ENCODE data around the gene CRYBG3. TPM values are rescaled to one million over a fixed set of nuclear protein-coding genes. Genes with fewer than 3 reads are reported as not detected.

CRYBG3 gene
- total RNA-seq, 1 donor from 2014 or later = 18.5 TPM

DNA sequence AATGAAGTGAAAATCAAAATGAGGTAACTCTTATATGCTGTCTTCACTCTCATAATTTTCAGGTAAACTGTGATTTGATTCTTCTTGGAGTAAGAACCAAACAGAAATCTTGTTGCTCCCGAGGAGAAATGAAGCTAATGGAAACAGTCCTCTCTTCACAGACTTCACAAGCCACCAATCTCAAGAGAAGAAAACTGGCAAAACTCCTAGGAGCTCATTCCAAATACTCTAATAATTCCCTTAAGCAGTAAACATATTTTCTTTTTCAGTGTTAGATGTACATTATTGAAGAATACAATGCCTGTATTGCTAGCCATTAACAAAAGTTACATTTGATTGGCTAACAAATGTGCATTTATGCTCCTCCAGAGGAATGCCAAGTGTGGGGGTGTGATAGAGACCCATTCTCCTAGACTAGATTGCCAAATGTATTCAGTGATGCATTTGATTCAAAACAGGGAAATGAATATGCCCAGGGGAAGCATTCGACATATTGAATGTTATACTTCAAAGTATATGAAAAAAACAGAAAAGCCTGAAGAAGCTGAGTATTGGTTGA, 162.2 kb downstream of the CRYBG3 start:
- H3K9me3 Mint-ChIP-seq (ENCODE audit: unreplicated experiment) = no peaks in the 10 kb centered on the region
- H3K27me3 Mint-ChIP-seq (ENCODE audit: unreplicated experiment) = no peaks in the 10 kb centered on the region
- H3K36me3 Mint-ChIP-seq (ENCODE audit: low read depth, unreplicated experiment) = no peaks in the 10 kb centered on the region
- TF ChIP-seq, protein P1, sequence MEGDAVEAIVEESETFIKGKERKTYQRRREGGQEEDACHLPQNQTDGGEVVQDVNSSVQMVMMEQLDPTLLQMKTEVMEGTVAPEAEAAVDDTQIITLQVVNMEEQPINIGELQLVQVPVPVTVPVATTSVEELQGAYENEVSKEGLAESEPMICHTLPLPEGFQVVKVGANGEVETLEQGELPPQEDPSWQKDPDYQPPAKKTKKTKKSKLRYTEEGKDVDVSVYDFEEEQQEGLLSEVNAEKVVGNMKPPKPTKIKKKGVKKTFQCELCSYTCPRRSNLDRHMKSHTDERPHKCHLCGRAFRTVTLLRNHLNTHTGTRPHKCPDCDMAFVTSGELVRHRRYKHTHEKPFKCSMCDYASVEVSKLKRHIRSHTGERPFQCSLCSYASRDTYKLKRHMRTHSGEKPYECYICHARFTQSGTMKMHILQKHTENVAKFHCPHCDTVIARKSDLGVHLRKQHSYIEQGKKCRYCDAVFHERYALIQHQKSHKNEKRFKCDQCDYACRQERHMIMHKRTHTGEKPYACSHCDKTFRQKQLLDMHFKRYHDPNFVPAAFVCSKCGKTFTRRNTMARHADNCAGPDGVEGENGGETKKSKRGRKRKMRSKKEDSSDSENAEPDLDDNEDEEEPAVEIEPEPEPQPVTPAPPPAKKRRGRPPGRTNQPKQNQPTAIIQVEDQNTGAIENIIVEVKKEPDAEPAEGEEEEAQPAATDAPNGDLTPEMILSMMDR (IDR thresholded peaks at IDR 0.05; ENCODE audit: unreplicated experiment) = no peak
- H3K4me3 Mint-ChIP-seq (ENCODE audit: unreplicated experiment) = no peak overlapping the region
- H3K4me1 Mint-ChIP-seq (ENCODE audit: unreplicated experiment) = peaks cover 3% of the 10 kb centered on the region
- no peak overlapping the region for H3K27ac Mint-ChIP-seq (ENCODE audit: unreplicated experiment)
- no peak for DNase-seq (ENCODE audit: low spot score)

DNA sequence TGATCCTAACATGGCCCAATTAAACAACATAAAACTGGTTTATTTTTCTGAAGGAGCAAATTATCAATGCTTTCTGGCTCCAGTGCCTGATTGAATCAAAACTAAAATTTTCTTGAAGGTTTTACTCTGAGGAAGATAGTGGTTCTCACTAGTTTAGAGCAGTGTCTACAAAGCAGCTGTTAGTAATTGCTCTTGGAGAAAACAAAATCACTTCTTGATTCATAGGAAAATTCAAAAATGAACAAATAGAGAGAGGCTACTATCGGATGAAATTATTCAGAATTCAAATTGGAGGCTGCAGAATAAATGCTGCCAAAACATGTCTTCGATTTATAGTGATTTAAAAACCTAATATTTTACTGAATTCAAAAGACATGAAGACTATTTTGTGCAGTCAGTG, 165.5 kb downstream of the CRYBG3 start:
- Mint-ChIP-seq H3K36me3 (ENCODE audit: low read depth, unreplicated experiment) (no peaks in the 10 kb centered on the region), H3K9me3 (ENCODE audit: unreplicated experiment) (no peaks in the 10 kb centered on the region), H3K4me3 (ENCODE audit: unreplicated experiment) (no peak overlapping the region), H3K4me1 (ENCODE audit: unreplicated experiment) (peaks cover 12% of the 10 kb centered on the region), H3K27ac (ENCODE audit: unreplicated experiment) (no peak overlapping the region), H3K27me3 (ENCODE audit: unreplicated experiment) (no peaks in the 10 kb centered on the region)
- TF ChIP-seq, protein P1 (IDR thresholded peaks at IDR 0.05; ENCODE audit: unreplicated experiment) = no peak
- DNase-seq (ENCODE audit: low spot score) = no peak

DNA sequence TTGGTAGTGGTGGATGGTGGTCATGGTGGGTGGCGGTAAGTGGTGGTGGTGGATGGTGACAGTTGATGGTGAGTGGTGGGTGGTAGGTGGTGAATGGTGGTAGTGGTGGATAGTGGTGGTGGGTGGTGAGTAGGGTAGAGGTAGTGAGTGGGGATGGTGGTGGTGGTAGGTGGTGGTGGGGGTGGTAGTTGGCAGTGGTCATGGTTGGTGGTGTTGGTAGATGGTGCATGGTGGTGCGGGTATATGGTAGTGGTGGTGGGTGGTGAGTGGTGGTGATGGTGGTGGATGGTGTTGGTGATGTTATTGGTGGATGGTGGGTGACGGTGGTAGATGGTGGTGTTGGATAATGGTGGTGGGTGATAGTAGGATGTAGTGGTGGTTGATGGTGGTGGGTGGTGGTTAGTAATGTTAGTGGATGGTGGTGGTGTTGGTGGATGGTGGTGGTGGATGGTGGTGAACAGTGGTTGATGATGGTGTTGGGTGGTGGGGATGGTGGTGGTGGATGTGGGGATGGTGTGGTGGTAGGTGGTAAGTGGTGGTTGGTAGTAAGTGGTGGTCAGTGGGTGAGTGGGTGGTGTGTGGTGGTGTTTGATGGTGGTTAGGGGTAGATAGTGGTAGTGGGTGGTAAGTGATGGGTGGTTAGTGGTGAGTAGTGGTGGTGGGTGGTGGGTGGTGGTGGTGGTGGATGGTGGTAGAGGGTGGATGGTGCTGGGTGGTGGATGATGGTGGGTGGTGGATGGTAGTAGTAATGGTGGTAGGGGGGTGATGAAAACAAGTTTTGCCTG, 167.2 kb downstream of the CRYBG3 start:
- no peak overlapping the region for H3K4me3 Mint-ChIP-seq (ENCODE audit: unreplicated experiment)
- no peaks in the 10 kb centered on the region for H3K36me3 Mint-ChIP-seq (ENCODE audit: low read depth, unreplicated experiment)
- no peaks in the 10 kb centered on the region for H3K27me3 Mint-ChIP-seq (ENCODE audit: unreplicated experiment)
- H3K9me3 Mint-ChIP-seq (ENCODE audit: unreplicated experiment) = no peaks in the 10 kb centered on the region
- DNase-seq (ENCODE audit: low spot score) = no peak
- H3K4me1 Mint-ChIP-seq (ENCODE audit: unreplicated experiment) = peaks cover 27% of the 10 kb centered on the region
- H3K27ac Mint-ChIP-seq (ENCODE audit: unreplicated experiment) = no peak overlapping the region
- TF ChIP-seq, protein P1 (IDR thresholded peaks at IDR 0.05; ENCODE audit: unreplicated experiment) = no peak

DNA sequence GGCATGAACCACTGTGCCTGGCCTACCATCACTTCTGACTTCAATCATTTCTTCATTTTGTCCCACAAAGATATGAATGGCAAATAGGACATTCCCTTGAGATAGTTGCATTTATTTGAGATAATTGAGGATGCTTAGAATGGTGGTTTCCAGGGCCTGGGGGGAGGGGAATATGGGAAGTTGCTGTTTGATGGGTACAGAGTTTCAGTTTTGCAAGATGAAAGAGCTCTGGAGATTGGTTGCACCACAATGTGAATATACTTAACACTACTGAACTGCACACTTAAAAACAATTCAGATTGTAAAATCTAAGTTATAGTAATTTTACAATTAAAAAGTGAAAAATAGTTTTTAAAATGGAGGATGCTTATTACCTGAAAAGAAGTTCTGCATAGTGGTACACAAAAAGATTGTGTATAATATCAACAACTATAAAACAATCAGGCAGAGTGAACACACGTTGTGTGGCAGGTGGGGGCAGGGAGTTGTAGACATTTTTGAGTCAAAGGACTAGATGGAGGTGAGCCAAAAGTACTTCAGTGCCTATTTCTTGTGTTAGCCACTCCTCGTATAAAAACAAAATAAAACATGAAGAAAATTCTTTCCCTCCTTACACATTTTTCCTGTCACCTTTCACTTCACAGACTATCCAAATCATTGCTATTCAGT, 168.9 kb downstream of the CRYBG3 start:
- Mint-ChIP-seq H3K9me3 (ENCODE audit: unreplicated experiment) (no peaks in the 10 kb centered on the region), H3K27ac (ENCODE audit: unreplicated experiment) (no peak overlapping the region), H3K4me3 (ENCODE audit: unreplicated experiment) (no peak overlapping the region), H3K36me3 (ENCODE audit: low read depth, unreplicated experiment) (no peaks in the 10 kb centered on the region), H3K4me1 (ENCODE audit: unreplicated experiment) (peaks cover 27% of the 10 kb centered on the region), H3K27me3 (ENCODE audit: unreplicated experiment) (no peaks in the 10 kb centered on the region)
- TF ChIP-seq, protein P1 (IDR thresholded peaks at IDR 0.05; ENCODE audit: unreplicated experiment) = no peak
- no peak for DNase-seq (ENCODE audit: low spot score)

DNA sequence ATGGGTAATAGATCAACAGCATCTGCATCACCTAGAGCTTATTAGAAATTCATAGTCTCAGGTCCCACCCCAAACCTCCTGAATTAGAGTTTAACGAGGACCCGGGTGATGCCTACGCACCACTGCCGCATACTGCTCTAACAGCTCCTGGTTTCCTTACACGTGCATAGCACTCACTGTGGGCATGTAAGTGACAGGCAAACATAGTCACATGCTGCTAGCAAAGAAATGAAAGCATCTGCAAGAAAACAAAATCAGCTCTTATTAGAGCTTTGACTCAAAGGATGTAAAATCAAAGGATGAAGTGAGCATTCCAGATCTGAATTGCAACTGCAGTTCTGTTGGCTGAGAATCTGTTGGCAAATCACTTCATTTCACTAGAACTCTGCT, 169.5 kb downstream of the CRYBG3 start:
- H3K4me3 Mint-ChIP-seq (ENCODE audit: unreplicated experiment) = no peak overlapping the region
- no peak for DNase-seq (ENCODE audit: low spot score)
- H3K9me3 Mint-ChIP-seq (ENCODE audit: unreplicated experiment) = no peaks in the 10 kb centered on the region
- TF ChIP-seq, protein P1 (IDR thresholded peaks at IDR 0.05; ENCODE audit: unreplicated experiment) = no peak
- H3K27me3 Mint-ChIP-seq (ENCODE audit: unreplicated experiment) = no peaks in the 10 kb centered on the region
- H3K27ac Mint-ChIP-seq (ENCODE audit: unreplicated experiment) = no peak overlapping the region
- peaks cover 27% of the 10 kb centered on the region for H3K4me1 Mint-ChIP-seq (ENCODE audit: unreplicated experiment)
- no peaks in the 10 kb centered on the region for H3K36me3 Mint-ChIP-seq (ENCODE audit: low read depth, unreplicated experiment)
